ENCODE data around the gene EMC9.

EMC9 gene

GRCh38 chr14:24177891-24178290 lies 36.5 kb upstream of the EMC9 start:
- no peak overlapping the region for H3K9ac ChIP-seq

DNA sequence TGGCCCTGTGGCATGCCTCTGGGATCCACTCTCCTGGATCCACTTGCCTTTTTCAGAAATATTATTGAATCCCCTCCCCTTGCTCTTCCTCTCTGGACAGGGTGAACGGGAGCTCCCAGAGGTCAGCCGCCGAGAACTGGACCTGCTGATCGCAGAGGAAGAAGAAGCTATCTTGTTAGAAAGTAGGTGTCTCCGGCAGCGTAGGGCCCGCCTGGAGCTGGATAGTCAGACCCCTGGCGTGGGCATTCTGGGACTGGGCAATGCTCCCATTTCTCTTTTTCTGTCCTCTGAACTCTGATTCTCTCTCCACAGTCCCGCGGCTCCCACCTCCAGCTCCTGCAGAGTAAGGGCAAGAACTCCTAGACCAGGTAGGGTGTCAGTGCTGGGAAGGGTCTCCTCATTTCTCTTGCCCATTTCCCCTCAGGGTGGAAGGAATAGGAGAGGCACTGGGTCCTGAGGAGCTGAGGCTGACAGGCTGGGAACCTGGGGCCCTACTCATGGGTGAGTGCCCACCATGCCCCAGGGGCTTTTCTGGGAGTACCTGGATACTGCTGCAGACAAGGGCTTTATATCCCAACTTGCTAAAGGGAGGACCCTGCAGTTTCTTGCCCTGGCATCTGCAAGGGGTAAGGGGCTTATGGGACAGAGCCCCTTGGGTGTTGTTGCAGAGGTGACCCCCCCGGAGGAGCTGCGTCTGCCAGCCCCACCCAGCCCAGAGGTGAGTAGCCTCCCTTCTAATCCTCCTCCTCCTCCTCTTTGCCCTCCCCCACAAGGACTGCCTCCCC lies 35.8 kb upstream of the EMC9 start:
- H3K9ac ChIP-seq, result no peak overlapping the region

More at GRCh38 chr14:24177891-24178290, 36.5 kb upstream of the EMC9 start:
- H3K27me3 ChIP-seq (ENCODE audit: insufficient read depth, low read depth), result no peaks in the 10 kb centered on the region
- no peak overlapping the region for H3K4me2 ChIP-seq
- H2AFZ ChIP-seq (ENCODE audit: low read depth), result no peak overlapping the region
- no peaks in the 10 kb centered on the region for H3K79me2 ChIP-seq (ENCODE audit: insufficient read depth, low read depth)
- H3K4me1 ChIP-seq (ENCODE audit: low read depth, poor library complexity, severe bottlenecking), result no peaks in the 10 kb centered on the region
- no peak overlapping the region for H3K27ac ChIP-seq
- TF ChIP-seq, protein P1, sequence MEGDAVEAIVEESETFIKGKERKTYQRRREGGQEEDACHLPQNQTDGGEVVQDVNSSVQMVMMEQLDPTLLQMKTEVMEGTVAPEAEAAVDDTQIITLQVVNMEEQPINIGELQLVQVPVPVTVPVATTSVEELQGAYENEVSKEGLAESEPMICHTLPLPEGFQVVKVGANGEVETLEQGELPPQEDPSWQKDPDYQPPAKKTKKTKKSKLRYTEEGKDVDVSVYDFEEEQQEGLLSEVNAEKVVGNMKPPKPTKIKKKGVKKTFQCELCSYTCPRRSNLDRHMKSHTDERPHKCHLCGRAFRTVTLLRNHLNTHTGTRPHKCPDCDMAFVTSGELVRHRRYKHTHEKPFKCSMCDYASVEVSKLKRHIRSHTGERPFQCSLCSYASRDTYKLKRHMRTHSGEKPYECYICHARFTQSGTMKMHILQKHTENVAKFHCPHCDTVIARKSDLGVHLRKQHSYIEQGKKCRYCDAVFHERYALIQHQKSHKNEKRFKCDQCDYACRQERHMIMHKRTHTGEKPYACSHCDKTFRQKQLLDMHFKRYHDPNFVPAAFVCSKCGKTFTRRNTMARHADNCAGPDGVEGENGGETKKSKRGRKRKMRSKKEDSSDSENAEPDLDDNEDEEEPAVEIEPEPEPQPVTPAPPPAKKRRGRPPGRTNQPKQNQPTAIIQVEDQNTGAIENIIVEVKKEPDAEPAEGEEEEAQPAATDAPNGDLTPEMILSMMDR (conservative IDR thresholded peaks at IDR 0.05; ENCODE audit: low read depth, low read length), result no peak
- H3K36me3 ChIP-seq (ENCODE audit: insufficient read depth), result no peaks in the 10 kb centered on the region
- H3K4me3 ChIP-seq (IDR thresholded peaks at IDR 0.05; ENCODE audit: insufficient read depth, low read depth, low read length), result no peak overlapping the region
- no peaks in the 10 kb centered on the region for H4K20me1 ChIP-seq (ENCODE audit: insufficient read depth)

DNA sequence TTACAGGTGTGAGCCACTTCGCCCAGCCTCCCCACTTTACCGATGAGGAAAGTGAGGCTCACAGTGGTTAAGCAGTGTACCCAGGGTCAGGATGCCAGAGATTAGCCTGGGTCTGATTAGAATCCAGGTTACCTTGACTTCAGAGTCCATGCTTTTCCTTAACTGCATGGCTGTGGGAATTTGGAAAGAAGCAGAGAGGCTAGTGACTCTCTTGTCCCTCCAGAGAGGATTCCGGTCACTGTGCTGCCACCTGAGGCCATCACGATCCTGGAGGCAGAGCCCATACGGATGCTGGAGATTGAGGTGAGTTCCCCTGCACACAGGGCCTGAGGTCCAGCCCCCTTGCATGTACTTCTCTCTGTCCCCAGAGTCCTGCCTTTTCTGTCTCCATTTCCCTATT lies 35.2 kb upstream of the EMC9 start:
- no peak overlapping the region for H3K27ac ChIP-seq
- H3K9ac ChIP-seq, result no peak overlapping the region
- no peaks in the 10 kb centered on the region for H3K27me3 ChIP-seq (ENCODE audit: insufficient read depth, low read depth)
- TF ChIP-seq, protein P1 (conservative IDR thresholded peaks at IDR 0.05; ENCODE audit: low read depth, low read length), result no peak
- H3K4me1 ChIP-seq (ENCODE audit: low read depth, poor library complexity, severe bottlenecking), result no peaks in the 10 kb centered on the region
- no peaks in the 10 kb centered on the region for H3K36me3 ChIP-seq (ENCODE audit: insufficient read depth)
- H2AFZ ChIP-seq (ENCODE audit: low read depth), result no peak overlapping the region
- no peaks in the 10 kb centered on the region for H3K79me2 ChIP-seq (ENCODE audit: insufficient read depth, low read depth)
- no peak overlapping the region for H3K4me2 ChIP-seq
- no peaks in the 10 kb centered on the region for H4K20me1 ChIP-seq (ENCODE audit: insufficient read depth)
- H3K4me3 ChIP-seq (IDR thresholded peaks at IDR 0.05; ENCODE audit: insufficient read depth, low read depth, low read length), result no peak overlapping the region

More for the DNA sequence above, 35.8 kb upstream of the EMC9 start:
- no peak overlapping the region for H3K4me3 ChIP-seq (IDR thresholded peaks at IDR 0.05; ENCODE audit: insufficient read depth, low read depth, low read length)
- H3K27me3 ChIP-seq (ENCODE audit: insufficient read depth, low read depth), result no peaks in the 10 kb centered on the region
- TF ChIP-seq, protein P1 (conservative IDR thresholded peaks at IDR 0.05; ENCODE audit: low read depth, low read length), result no peak
- H3K4me2 ChIP-seq, result no peak overlapping the region
- H3K4me1 ChIP-seq (ENCODE audit: low read depth, poor library complexity, severe bottlenecking), result no peaks in the 10 kb centered on the region
- no peaks in the 10 kb centered on the region for H3K79me2 ChIP-seq (ENCODE audit: insufficient read depth, low read depth)
- H3K27ac ChIP-seq, result no peak overlapping the region
- H4K20me1 ChIP-seq (ENCODE audit: insufficient read depth), result no peaks in the 10 kb centered on the region
- H3K36me3 ChIP-seq (ENCODE audit: insufficient read depth), result no peaks in the 10 kb centered on the region
- no peak overlapping the region for H2AFZ ChIP-seq (ENCODE audit: low read depth)

DNA sequence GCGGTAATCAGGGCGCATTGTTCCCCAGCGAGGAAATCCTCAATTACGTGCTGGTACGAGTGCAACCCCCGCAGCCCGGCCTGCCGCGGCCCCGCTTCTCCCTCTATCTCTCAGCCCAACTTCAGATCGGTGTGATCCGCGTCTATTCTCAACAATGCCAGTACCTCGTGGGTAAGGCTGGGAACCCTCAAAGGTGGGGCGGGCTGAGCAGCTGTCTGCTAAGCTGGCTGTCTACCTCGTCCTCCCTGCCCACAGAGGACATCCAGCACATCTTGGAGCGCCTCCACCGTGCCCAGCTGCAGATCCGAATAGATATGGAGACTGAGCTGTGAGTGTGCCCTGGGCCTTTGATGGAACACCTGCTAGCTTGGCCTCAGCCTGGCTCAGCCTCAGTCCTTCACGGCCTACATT lies 31.5 kb upstream of the EMC9 start:
- peaks cover 1% of the 10 kb centered on the region for H3K4me1 ChIP-seq (ENCODE audit: low read depth, poor library complexity, severe bottlenecking)
- no peaks in the 10 kb centered on the region for H3K79me2 ChIP-seq (ENCODE audit: insufficient read depth, low read depth)
- H4K20me1 ChIP-seq (ENCODE audit: insufficient read depth), result no peaks in the 10 kb centered on the region
- TF ChIP-seq, protein P1 (conservative IDR thresholded peaks at IDR 0.05; ENCODE audit: low read depth, low read length), result no peak
- H3K9ac ChIP-seq, result no peak overlapping the region
- H3K27me3 ChIP-seq (ENCODE audit: insufficient read depth, low read depth), result no peaks in the 10 kb centered on the region
- no peaks in the 10 kb centered on the region for H3K36me3 ChIP-seq (ENCODE audit: insufficient read depth)
- H3K4me3 ChIP-seq (IDR thresholded peaks at IDR 0.05; ENCODE audit: insufficient read depth, low read depth, low read length), result no peak overlapping the region
- H2AFZ ChIP-seq (ENCODE audit: low read depth), result no peak overlapping the region
- H3K4me2 ChIP-seq, result no peak overlapping the region
- H3K27ac ChIP-seq, result no peak overlapping the region
